PC-9 (cell line): ENCODE results near the gene CCDC91. TPM values are rescaled to one million over a fixed set of nuclear protein-coding genes. Genes with fewer than 3 reads are reported as not detected.

Experiments used
- BruUV-seq: library from RNA; stranded (reverse); fragments of 400-500 nt; replicated peaks from 2 replicates; lab custom pipeline; 2021; lab: Mats Ljungman, UMichigan
- CTCF ChIA-PET: fragments of 300-600 bp; sonication (Branson Sonifier 250); formaldehyde crosslinking; loops from one replicate; lab custom pipeline; 2022; ENCODE audit warnings: antibody characterized with exemption; lab: Charles Lee
- POLR2A ChIA-PET: fragments of 300-600 bp; sonication (Branson Sonifier 250); formaldehyde crosslinking; loops from one replicate; lab custom pipeline; 2022; ENCODE audit warnings: antibody characterized with exemption; ENCODE audit not compliant: unreplicated experiment; lab: Charles Lee
- DNase-seq, 2 experiments: peaks; one replicate each; pipeline versions ENCODE4 v3.0.0 to v3.0.0-alpha.2; 2015 to 2022; ENCODE audit warnings: mixed read lengths in 1 of 2
- H2AFZ ChIP-seq: fragments of 200-600 bp; sonication (generic); 2 replicates; pipeline ENCODE4 v1.8.1; 2017; ENCODE audit warnings: antibody characterized with exemption
- H3F3A ChIP-seq: fragments of 200-600 bp; sonication (generic); 2 replicates; pipeline ENCODE4 v1.8.1; 2017; ENCODE audit warnings: antibody characterized with exemption, mild to moderate bottlenecking, low read depth; ENCODE audit not compliant: insufficient read depth
- H3K27ac ChIP-seq: fragments of 200-600 bp; sonication (generic); 2 replicates; pipeline ENCODE4 v1.6.1; 2016; ENCODE audit warnings: mixed run types
- H3K27me3 ChIP-seq: fragments of 200-600 bp; sonication (generic); 2 replicates; pipeline ENCODE4 v1.6.1; 2016; ENCODE audit warnings: low read depth, mixed run types; ENCODE audit not compliant: insufficient read depth
- H3K36me3 ChIP-seq: fragments of 200-600 bp; sonication (generic); 2 replicates; pipeline ENCODE4 v1.6.1; 2016; ENCODE audit warnings: low read depth, mixed run types
- H3K4me1 ChIP-seq: fragments of 200-600 bp; sonication (generic); replicated peaks from 2 replicates; pipeline ENCODE4 v1.6.1; 2016; ENCODE audit warnings: mixed run types; ENCODE audit not compliant: insufficient read depth
- H3K4me2 ChIP-seq: fragments of 200-600 bp; sonication (generic); 2 replicates; pipeline ENCODE4 v1.6.1; 2017; ENCODE audit warnings: mixed run types
- H3K4me3 ChIP-seq: fragments of 200-600 bp; sonication (generic); 2 replicates; pipeline ENCODE4 v1.6.1; 2016; ENCODE audit warnings: mixed run types
- H3K79me2 ChIP-seq: fragments of 200-600 bp; sonication (generic); 2 replicates; pipeline ENCODE4 v1.6.1; 2017; ENCODE audit warnings: low read depth, mixed run types
- H3K9me2 ChIP-seq: fragments of 200-600 bp; sonication (generic); 2 replicates; pipeline ENCODE4 v1.8.1; 2017; ENCODE audit warnings: mild to moderate bottlenecking; ENCODE audit not compliant: insufficient read depth
- H3K9me3 ChIP-seq: fragments of 200-600 bp; sonication (generic); 2 replicates; pipeline ENCODE4 v1.8.1; 2016; ENCODE audit warnings: low read depth; ENCODE audit not compliant: insufficient read depth
- H4K20me1 ChIP-seq: fragments of 200-600 bp; sonication (generic); 2 replicates; pipeline ENCODE4 v1.8.1; 2017; ENCODE audit not compliant: insufficient read depth
- CTCF ChIP-seq: fragments of 200-600 bp; sonication (generic); conservative IDR thresholded peaks from 2 replicates; pipeline ENCODE4 v1.6.1; 2017; ENCODE audit warnings: mixed run types, antibody characterized with exemption, mild to moderate bottlenecking, moderate library complexity
- EZH2 ChIP-seq: fragments of 200-600 bp; sonication (generic); IDR thresholded peaks from 2 replicates; pipeline ENCODE4 v1.8.0; 2017; ENCODE audit warnings: antibody characterized with exemption, low read depth
- intact Hi-C: fragments of 100-400 bp; cut with micrococcal nuclease; formaldehyde crosslinking; loops from one replicate; pipeline ENCODE4 v1.10.0; 2022; ENCODE audit not compliant: unreplicated experiment
- total RNA-seq: library from RNA; stranded (reverse); gene quantifications from 2 replicates; pipeline ENCODE4 v1.2.3, GENCODE V29; 2021

CCDC91 gene
- total RNA-seq, 1 experiment from 2014 or later, result 38.9 TPM

DNA sequence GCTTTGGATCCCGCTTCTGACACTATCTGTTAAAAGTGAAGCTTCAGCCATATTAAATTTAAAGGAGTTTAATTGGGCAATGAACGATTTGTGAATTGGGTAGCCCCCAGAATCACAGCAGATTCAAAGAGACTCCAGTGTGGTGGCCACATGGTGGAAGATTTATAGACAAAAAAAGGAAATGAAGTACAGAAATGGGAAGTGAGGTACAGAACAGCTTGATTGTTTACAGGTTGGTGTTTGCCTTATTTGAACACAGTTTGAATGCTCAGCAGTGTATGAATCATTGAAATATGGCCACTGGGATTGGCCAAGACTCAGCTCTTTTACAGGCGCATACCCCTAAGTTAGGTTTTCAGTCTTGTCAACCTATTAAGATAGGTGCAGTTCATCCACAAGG lies 21.9 kb downstream of the CCDC91 start:
- POLR2A ChIA-PET, result no interaction called here
- no peaks in the 10 kb centered on the region for H4K20me1 ChIP-seq
- no TSS peak for BruUV-seq

GRCh38 chr12:28215021-28215420 lies 24.8 kb downstream of the CCDC91 start:
- Histone ChIP-seq H4K20me1 (no peaks in the 10 kb centered on the region), H3K79me2 (peaks cover 3% of the 10 kb centered on the region), H3K4me2 (no peak overlapping the region), H3K27me3 (no peaks in the 10 kb centered on the region), H3K36me3 (peaks cover 4% of the 10 kb centered on the region; the same call in 1 of the 2 replicates), H3K4me3 (no peak overlapping the region), H3K4me1 (no peaks in the 10 kb centered on the region), H3F3A (no peaks in the 10 kb centered on the region), H3K9me2 (no peaks in the 10 kb centered on the region), H3K27ac (no peak overlapping the region), H2AFZ (no peak overlapping the region), H3K9me3 (peaks cover 9% of the 10 kb centered on the region)
- no peak for DNase-seq
- BruUV-seq, result no TSS peak
- TF ChIP-seq CTCF (no peak), EZH2 (no peak)
- CTCF ChIA-PET, result no interaction called here
- POLR2A ChIA-PET, result no interaction called here
- intact Hi-C loops, result no loop called here

More for the DNA sequence above, 21.9 kb downstream of the CCDC91 start:
- intact Hi-C loops, result no loop called here
- TF ChIP-seq CTCF (no peak), EZH2 (no peak)
- no peaks in the 10 kb centered on the region for H3K9me2 ChIP-seq
- peaks cover 13% of the 10 kb centered on the region for H3K9me3 ChIP-seq
- no peak for DNase-seq
- peaks cover 4% of the 10 kb centered on the region; the same call in 1 of the 2 replicates for H3K36me3 ChIP-seq
- H3F3A ChIP-seq, result no peaks in the 10 kb centered on the region
- CTCF ChIA-PET, result no interaction called here
- H3K4me3 ChIP-seq, result no peak overlapping the region
- H3K27me3 ChIP-seq, result no peaks in the 10 kb centered on the region
- H3K4me2 ChIP-seq, result no peak overlapping the region
- no peaks in the 10 kb centered on the region for H3K4me1 ChIP-seq
- H3K27ac ChIP-seq, result no peak overlapping the region
- H2AFZ ChIP-seq, result no peak overlapping the region
- H3K79me2 ChIP-seq, result no peaks in the 10 kb centered on the region; the same call in 1 of the 2 replicates

DNA sequence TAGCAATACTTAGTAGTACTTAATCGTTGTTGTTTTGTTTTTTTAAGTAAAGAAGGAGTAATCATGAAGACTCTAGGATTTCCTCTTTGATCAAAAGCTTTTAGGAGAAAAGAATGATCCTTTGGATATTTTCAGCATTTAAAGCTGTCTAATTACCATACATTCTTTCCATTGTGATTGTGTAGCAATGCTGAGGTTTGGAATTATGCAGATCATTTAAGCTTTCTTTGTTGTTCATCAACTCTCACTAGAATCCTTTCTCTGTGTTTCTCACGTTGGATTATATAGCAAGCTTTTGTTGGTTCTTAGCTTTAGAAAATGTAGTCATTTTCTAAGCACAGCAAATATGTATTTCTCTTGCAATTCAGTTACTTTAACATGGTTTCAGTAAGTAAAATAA lies 25.8 kb downstream of the CCDC91 start:
- Histone ChIP-seq H3K9me2 (no peaks in the 10 kb centered on the region; the same call in 1 of the 2 replicates), H2AFZ (no peak overlapping the region), H4K20me1 (no peaks in the 10 kb centered on the region), H3K4me1 (no peaks in the 10 kb centered on the region), H3K79me2 (peaks cover 3% of the 10 kb centered on the region), H3K27me3 (no peaks in the 10 kb centered on the region), H3F3A (no peaks in the 10 kb centered on the region), H3K4me3 (no peak overlapping the region), H3K36me3 (peaks cover 2% of the 10 kb centered on the region; the same call in 1 of the 2 replicates), H3K9me3 (peaks cover 8% of the 10 kb centered on the region), H3K4me2 (no peak overlapping the region), H3K27ac (no peak overlapping the region)
- ChIA-PET CTCF (no interaction called here), POLR2A (no interaction called here)
- BruUV-seq, result no TSS peak
- TF ChIP-seq CTCF, result no peak
- no peak for TF ChIP-seq EZH2
- intact Hi-C loops, result no loop called here
- no peak for DNase-seq
